HFFc6 (cell line): Measurements from ENCODE around the gene TSPOAP1. TPM values are rescaled to one million over a fixed set of nuclear protein-coding genes. Genes with fewer than 3 reads are reported as not detected.

Source experiments
- DNase-seq: peaks from one replicate; pipeline ENCODE4 v3.0.0-alpha.2; 2018
- H3K27ac Mint-ChIP-seq: 2 replicates; pipeline ENCODE4 v1.8.0; 2020; ENCODE audit warnings: mild to moderate bottlenecking, mixed read lengths
- H3K27me3 Mint-ChIP-seq: 2 replicates; pipeline ENCODE4 v1.8.0; 2021; ENCODE audit warnings: mild to moderate bottlenecking, moderate library complexity, mixed read lengths; ENCODE audit not compliant: insufficient read depth
- H3K36me3 Mint-ChIP-seq: 2 replicates; pipeline ENCODE4 v1.8.0; 2021; ENCODE audit warnings: low read depth, mixed read lengths
- H3K4me1 Mint-ChIP-seq: 2 replicates; pipeline ENCODE4 v1.8.0; 2020; ENCODE audit warnings: low read depth, mixed read lengths
- H3K4me3 Mint-ChIP-seq: 2 replicates; pipeline ENCODE4 v1.8.0; 2020; ENCODE audit warnings: mild to moderate bottlenecking, moderate library complexity, mixed read lengths
- H3K9me3 Mint-ChIP-seq: 2 replicates; pipeline ENCODE4 v1.8.0; 2020; ENCODE audit warnings: mild to moderate bottlenecking, mixed read lengths
- total RNA-seq, 6 experiments: library from RNA; stranded (reverse); fragmentation: NEBNext Ultra II Directional; extraction: Animal tissue kit (Norgen Biotek cat#: 25700); gene quantifications; 2 replicates in 1 of 6; 3 replicates in 5 of 6; pipeline ENCODE4 v1.2.3, GENCODE V29; 2021
- TF ChIP-seq, protein P1 (sequence below): fragments of 200-600 bp; sonication (generic); IDR thresholded peaks from 2 replicates; pipeline ENCODE4 v1.5.0; 2021; ENCODE audit warnings: antibody characterized with exemption, mild to moderate bottlenecking

TSPOAP1 gene
- total RNA-seq, 6 experiments from 2014 or later = 0.50 to 1.8 (median 1.3) TPM

DNA sequence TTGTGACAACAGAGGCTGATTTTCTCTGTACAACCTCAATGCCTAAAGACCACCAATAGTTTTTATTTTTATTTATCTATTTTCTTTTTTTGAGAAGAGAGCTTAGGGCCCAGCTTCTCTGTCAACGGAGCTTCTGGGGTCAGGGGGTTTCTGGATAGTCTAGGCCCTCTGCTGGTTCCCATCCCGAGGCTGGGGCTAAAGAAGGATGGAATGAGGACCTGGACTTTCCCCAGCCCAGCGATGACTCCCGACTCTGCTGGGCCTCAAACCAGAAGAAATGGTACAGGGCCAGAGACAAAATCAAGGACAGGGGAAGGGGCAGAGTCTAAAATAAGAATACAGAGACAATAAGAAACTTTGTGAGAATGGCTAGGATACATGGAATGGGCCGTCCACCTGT lies 5.7 kb upstream of the TSPOAP1 start:
- TF ChIP-seq, protein P1, sequence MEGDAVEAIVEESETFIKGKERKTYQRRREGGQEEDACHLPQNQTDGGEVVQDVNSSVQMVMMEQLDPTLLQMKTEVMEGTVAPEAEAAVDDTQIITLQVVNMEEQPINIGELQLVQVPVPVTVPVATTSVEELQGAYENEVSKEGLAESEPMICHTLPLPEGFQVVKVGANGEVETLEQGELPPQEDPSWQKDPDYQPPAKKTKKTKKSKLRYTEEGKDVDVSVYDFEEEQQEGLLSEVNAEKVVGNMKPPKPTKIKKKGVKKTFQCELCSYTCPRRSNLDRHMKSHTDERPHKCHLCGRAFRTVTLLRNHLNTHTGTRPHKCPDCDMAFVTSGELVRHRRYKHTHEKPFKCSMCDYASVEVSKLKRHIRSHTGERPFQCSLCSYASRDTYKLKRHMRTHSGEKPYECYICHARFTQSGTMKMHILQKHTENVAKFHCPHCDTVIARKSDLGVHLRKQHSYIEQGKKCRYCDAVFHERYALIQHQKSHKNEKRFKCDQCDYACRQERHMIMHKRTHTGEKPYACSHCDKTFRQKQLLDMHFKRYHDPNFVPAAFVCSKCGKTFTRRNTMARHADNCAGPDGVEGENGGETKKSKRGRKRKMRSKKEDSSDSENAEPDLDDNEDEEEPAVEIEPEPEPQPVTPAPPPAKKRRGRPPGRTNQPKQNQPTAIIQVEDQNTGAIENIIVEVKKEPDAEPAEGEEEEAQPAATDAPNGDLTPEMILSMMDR = no peak
- Mint-ChIP-seq H3K27me3 (peaks cover 2% of the 10 kb centered on the region; the same call in 1 of the 2 replicates), H3K36me3 (no peaks in the 10 kb centered on the region), H3K4me3 (no peak overlapping the region), H3K4me1 (peaks cover 47% of the 10 kb centered on the region), H3K27ac (no peak overlapping the region), H3K9me3 (no peaks in the 10 kb centered on the region)
- no peak for DNase-seq

DNA sequence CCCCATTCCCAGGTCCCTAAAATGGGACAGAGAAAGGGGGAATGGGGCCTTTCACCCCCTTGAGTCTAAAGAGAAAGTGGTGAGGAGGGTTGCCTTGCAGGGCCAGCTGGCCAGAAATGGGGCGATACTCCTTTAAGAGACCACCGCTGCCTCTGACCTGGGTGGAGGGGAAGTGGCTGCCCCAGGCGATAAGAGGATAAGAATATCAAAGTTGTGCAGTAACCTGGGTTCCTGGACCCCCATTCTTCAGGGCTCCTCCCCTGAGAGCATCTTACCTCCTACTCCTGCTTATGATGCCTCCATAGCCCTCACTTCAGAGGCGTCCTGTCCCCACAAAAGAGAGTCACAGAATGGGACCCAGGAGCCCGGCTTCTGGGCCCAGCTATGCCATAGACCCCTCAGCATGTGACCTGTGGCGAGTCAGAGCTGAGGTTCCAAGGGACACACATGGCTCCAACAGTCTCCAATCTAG lies 5.2 kb upstream of the TSPOAP1 start:
- peaks cover 2% of the 10 kb centered on the region; the same call in 1 of the 2 replicates for H3K27me3 Mint-ChIP-seq
- peaks cover 42% of the 10 kb centered on the region for H3K4me1 Mint-ChIP-seq
- no peaks in the 10 kb centered on the region for H3K9me3 Mint-ChIP-seq
- H3K36me3 Mint-ChIP-seq = no peaks in the 10 kb centered on the region
- no peak overlapping the region for H3K27ac Mint-ChIP-seq
- TF ChIP-seq, protein P1 = no peak
- no peak overlapping the region for H3K4me3 Mint-ChIP-seq
- DNase-seq = no peak

DNA sequence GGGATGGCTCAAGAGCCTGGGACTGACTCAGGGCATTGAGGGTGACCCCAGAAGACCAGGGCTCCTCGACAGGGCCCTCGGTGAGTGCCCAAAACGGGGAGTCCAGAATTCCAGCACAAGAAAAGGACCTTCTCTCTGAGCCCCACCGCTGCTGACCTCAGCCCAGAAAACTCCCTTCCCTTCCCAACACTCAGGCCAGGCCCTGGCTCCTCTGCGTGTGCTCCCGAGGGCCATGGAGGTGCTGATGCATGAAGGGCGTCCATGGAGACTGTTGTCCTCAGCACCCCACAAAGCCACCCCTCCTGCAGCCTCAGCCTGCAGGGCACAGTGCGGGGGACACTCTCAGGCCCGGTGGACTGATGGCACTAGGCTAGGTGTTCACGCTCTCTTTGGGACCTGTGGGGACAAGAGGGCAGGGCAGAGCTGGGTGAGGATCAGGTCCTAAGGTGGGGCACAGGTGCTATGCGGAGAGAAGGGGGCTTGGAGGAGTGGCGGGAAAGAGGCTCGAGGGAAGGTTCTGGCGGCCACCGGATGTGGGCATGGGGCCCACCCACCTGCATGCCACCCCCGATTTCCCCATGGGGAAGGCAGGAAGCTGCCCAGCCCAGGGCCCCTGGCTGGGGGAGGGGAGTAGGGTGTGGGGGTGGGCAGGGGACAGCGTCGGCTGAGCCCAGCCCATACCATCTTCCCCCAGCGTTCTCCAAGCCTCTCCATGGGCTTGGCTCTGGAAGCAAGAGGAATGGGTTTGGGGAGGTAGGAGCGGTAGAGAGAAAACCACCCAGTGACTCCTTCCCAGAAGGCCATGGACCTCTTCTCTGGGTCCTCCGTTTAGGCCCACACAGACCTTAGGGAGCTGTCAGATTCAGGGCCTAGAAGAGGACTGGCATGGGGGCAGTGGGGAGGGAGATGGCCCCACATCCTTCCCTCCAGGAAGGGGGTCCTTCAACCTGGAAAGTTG lies 4.5 kb upstream of the TSPOAP1 start:
- H3K36me3 Mint-ChIP-seq = no peaks in the 10 kb centered on the region
- H3K4me1 Mint-ChIP-seq = peaks cover 35% of the 10 kb centered on the region
- DNase-seq = no peak
- peaks cover 3% of the 10 kb centered on the region; the same call in 1 of the 2 replicates for H3K27me3 Mint-ChIP-seq
- TF ChIP-seq, protein P1 = no peak
- H3K9me3 Mint-ChIP-seq = no peaks in the 10 kb centered on the region
- H3K4me3 Mint-ChIP-seq = no peak overlapping the region
- no peak overlapping the region for H3K27ac Mint-ChIP-seq

DNA sequence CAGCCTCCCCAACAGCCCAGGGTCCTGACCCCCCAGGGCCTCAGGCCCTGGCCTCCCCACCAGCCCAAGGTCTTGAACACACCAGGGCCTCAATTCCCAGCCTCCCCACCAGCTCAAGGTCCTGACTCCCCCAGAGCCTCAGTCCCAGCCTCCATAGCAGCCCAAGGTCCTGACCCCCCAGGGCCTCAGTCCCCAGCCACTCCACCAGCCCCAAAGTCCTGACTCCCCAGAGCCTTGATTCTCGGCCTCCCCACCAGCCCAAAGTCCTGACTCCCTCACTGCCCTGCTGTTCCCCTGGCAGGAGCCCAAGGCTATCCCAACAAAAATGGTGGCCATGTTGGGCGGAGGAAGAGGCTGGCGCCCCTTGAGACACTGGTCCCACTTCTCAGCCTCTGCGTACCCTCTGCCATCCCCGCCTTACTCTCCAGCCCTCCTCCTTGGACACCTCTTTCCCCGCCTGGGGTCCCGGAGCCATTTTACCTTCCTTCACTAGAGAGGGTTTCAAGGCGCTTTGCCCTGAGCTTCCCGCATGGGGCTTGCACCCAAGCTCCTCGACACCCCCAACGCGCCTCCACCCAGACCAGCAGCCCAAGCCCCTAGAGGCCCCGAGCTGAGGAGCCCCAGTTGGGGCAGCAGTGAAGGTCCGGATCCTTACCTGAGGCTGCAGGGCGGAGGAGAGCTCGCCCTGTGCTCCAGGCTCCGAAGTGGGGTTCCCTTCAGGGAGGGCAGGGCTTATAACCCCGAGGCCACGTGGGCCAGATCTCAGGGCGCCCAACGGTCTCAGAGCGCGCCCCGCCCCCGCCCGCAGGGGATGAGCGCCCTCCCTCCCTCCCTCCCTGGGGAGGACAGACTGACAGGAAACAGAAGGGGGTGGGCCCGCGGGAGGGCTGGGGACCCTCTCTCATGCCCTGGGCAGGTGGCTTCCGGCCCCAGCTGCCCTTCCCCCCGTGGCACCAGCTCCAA lies 3.5 kb upstream of the TSPOAP1 start:
- DNase-seq = no peak
- Mint-ChIP-seq H3K9me3 (no peaks in the 10 kb centered on the region), H3K36me3 (no peaks in the 10 kb centered on the region), H3K4me3 (no peak overlapping the region), H3K27me3 (peaks cover 5% of the 10 kb centered on the region; the same call in 1 of the 2 replicates), H3K27ac (peak overlapping the region; percentile 58; the same call in 1 of the 2 replicates), H3K4me1 (peaks cover 25% of the 10 kb centered on the region)
- TF ChIP-seq, protein P1 = no peak
